HG02759 (cell line): Measurements from ENCODE around the gene FAM83B.
"Not testable (repeated sequence)": the region's sequence is repeated elsewhere in the genome, so short reads cannot be mapped to it uniquely, and the experiment has no call there.

Experiments
- ATAC-seq: cut with Tn5 transposase; IDR thresholded peaks from one replicate; pipeline ENCODE4 v1.9.1; 2021; ENCODE audit warnings: mild to moderate bottlenecking, moderate library complexity; ENCODE audit not compliant: unreplicated experiment

Gene FAM83B

DNA sequence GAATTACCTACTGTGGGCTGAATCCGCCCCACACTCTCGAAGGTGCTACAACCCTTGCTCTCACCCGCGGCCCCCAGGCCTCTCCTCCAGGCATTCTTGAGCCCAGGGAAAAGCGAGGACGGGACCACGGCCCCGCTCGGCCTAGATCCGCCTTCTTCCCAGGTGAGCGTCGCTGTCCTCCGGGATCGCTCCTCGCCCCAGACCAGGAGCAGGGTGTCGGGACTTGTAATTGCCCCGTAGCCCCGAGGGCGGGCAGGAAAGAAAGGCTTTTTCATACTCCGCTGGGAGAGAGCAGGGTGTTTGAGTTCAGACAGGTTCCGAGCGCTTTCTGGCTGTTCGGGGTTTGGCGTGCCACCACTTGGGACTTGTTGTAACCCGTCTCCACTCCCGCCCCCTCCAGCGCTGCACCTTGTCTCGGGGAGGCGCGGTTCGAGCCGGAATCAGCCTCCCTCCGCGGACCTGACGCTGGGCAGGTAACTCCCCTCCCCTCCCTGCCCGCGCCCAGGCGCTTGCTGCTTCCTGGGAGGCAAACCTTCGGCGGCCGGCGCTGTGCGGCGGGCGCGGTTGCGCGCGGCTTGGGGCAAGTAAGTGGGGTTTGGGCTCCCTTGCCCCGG lies at the start of gene FAM83B:
Gene FAM83B (plus strand): TSS at position 529 of the 614 bp plus-strand sequence. CDS start 23,476 bp downstream, outside the sequence.
- ATAC-seq, result no peak

DNA sequence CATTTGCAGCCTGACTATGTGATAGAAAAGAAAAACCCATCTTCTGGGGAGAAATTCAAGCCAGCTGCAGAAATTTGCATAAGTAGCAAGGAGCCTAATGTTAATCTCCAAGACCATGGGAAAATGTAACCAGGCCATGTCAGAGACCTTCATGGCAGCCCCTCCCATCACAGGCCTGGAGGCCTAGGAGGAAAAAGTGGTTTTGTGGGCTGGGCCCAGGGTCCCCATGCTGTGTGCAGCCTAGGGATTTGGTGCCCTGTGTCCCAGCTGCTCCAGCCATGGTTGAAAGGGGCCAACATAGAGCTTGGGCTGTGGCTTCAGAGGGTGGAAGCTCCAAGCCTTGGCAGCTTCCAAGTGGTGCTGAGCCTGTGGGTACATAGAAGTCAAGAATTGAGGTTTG lies 49.7 kb upstream of the FAM83B start:
- not testable (repeated sequence) for ATAC-seq

DNA sequence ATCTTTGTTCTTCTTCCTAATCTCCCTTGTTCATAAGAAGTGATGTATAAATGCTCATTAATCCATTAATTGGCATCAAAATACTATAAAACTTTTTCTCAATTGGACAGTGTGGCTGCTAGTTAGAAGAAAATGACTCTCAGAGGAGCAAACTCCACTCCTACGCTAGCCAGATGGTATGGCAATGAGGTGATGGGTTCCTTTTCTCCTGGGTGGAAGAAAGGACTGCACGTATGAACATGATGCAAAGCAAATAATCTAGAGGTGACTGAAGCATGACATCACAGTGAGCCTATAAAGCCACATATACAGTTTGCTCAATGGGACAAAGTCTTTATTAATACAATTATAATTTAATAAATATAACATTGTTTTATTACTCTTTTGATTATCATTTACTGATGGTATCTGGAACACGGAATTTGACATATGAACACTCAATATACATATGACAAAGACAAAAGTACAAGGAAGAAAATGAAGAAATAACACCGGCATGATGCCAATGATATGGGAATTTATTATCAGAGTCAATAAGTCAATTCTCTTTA lies 46.4 kb upstream of the FAM83B start:
- ATAC-seq, result no peak

DNA sequence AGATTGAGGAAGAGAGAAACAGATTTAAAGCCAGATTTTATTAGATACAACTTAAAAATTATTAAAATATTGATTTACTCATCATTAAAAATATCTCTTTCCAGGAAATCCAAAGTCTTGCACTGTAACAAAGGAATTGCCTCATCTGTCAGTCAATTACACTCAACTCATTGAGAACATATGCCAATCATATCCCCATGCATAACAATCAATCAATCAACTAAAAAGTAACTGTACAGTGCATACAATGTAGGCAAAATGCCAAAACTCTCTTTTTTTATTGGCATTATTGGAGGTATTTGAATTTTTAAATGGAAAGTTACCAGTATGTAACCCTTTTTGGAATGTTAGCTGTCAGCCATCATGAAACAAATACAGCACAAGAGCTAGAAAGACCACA lies 45.3 kb upstream of the FAM83B start:
- no peak for ATAC-seq

DNA sequence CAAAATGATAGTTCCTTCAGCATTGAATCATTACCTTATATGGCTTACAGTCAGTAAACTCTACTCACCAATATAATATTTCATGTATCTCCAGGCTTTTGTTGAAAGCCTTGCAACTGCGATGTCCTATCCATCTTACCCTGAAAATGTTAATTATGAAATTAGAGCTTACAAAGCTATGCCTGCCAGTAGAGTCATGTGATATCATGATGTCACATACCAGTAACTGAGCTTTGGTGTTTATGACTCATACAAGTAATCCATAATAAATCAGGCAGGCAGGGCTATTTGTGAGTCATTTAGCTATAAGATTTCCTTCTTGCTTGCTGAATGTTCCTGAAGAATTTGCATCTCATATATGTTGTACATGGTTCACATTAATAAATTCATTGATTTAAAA lies 44.9 kb upstream of the FAM83B start:
- no peak for ATAC-seq

DNA sequence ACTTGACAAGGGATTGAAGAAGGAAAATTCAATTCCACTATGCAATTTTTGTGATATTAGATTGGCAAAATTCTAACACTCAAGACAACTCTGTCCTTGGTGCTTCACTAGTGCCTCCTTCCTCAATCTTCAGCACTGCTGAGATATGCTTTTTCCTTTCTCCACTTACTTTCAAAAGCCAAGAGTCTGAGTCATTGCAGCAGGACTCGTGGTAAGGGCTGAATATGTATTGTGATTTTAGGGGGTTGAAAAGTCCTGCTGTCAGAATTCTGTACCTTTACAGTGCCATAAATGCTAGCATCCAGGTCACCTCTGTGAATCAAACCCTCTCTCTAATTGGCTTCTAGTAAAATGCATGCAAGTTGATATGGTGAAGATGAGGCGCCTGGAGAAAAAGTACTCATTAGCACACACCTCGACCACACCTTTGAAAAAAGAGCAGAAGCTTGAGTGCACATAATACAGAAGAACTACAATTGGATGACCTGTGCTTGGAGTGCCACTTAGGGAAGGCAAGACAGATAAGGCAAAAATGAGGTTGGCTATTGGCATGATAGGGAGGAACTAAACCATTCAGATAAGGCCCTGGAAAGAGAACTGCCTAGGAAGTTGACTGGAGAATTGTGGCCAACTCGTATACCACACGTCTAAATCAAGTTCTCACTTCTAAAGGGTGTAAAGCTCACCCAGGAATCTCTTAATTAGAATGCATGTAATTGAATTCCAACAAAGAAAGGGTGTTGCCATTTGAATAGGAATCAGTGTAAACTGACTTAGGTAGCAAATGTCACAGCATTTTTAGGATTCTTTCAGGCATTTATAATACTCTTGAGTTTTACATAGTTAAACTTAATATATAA lies 43.6 kb upstream of the FAM83B start:
- ATAC-seq, result no peak

- no peak for ATAC-seq
Measured at GRCh38 chr6:54805077-54805476, 41.5 kb upstream of the FAM83B start.

- ATAC-seq, result no peak
Measured at GRCh38 chr6:54810147-54810546, 36.4 kb upstream of the FAM83B start.

- no peak for ATAC-seq
Measured at GRCh38 chr6:54813892-54814291, 32.7 kb upstream of the FAM83B start.

DNA sequence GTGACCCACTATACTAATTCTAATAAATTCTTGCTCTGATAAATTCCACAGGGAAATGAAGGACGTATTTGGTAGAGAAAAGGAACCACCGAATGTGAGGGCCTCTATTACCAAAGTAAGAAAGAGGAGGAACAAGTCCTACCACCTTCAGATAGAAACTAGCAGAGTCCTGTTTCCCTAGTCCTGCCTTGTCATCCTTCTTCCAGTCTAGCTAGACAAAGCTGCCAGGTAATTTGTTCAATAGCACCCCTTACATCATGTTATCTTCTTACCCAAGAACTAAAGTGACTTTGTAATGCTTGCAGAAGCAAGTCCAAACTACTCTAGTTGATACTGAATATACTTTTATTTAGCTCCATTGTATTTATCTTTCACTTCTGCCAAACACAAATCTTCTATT lies 29.3 kb upstream of the FAM83B start:
- ATAC-seq, result no peak

GRCh38 chr6:54817834-54818233 lies 28.7 kb upstream of the FAM83B start:
- no peak for ATAC-seq

- ATAC-seq, result not testable (repeated sequence)
Measured at GRCh38 chr6:54824225-54824624, 22.3 kb upstream of the FAM83B start.

DNA sequence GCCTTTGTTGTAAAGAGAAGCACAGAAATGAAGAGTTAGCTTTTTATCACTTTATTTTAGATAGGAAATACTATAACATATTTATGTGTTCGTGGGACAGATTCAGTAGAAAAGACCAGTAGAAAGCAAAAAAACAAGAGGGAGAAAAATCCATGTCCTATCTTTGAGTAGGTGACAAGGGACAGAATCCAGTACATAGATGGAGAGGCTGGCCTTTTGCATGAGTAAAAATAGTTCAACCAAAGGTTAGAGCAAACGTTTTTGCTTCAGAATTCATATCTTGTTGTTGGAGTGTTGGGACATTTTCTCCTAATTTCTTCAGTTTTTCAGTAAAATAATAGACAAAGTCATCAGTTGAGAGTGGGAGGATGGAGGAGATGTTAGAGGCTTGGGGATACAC lies 19.6 kb upstream of the FAM83B start:
- ATAC-seq, result no peak

DNA sequence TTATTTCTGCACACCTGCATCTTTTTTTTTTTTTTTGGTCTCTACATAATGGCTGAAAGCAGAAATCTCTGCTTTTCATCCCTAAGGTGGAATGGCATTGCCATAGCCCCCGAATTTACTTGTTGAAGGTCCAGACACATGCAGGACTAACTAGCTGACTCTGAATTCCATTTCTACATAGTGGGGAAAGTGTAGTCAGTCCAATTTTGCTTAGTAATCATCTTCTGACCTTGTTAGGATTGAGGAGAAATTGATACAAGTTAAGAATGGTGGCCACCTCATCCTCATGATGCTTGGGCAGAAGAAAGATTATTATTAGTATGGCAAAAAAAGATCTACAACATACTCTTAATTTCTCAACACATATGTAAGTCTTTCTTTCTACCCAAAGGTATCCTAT lies 16.4 kb upstream of the FAM83B start:
- no peak for ATAC-seq

GRCh38 chr6:54835176-54835575 lies 11.4 kb upstream of the FAM83B start:
- ATAC-seq, result no peak

- ATAC-seq, result no peak
Measured at GRCh38 chr6:54846857-54847674, 495 bp downstream of the FAM83B start.

DNA sequence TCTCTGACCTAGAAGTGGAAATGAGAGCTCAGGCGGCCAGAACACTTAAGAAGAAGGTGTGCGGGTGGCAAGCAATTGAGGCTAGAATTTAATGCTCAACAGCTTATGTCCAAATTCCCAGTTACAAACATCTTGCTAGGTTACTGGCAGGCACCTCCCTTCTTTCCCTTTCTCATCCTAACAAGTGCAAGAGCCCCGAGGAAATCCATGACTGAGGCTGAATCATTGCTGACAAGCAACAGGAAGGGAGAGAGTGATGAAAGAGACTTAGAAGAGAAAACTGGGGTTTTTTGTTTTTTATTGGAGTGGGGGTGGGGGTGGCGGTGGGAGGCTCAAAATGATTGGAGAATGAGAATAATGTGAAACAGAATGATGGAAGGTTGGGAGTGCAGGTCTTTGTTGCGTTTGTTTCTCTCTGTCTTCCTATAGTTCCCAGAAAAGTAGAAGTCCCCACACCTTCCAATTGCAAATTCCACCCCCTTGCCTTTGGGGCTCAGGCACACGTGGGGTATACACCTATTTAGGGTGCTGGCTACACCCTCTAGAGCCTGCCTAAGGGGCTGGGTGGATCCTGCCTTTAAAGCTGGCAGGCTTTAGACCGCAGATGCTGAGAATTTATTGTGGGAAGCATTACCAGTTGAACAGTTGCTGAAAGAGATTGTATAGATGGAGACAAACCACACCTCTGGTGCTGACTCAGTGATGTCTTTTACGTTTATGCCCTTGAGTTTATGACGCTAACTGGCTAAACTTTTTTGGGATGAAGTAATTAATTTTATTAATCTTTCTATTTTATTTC lies 1.4 kb downstream of the FAM83B start:
- no peak for ATAC-seq

GRCh38 chr6:54850114-54850513 lies 3.5 kb downstream of the FAM83B start:
- ATAC-seq, result no peak

GRCh38 chr6:54856129-54856528 lies 9.6 kb downstream of the FAM83B start:
- ATAC-seq, result no peak

DNA sequence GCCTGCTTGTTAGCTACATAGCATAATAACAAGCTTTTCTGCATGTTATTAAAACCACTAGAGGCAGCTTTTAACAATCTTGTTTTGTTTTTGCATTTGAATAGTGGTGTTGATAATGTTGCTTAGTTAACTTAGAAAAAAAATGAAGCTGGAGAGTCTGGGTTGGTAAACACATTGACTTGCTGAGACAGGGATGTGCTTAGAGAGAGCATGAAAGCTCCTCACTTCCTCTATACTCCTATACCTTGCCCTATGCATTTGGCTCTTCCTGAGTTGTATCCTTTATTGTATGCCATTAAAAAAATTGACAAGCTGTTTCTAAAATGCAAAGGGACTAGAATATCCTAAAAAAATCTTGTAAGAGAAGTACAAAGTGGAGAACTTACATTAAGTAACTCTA lies 13.6 kb downstream of the FAM83B start:
- no peak for ATAC-seq
